Measurements from ENCODE around the gene LHX6. TPM values are rescaled to one million over a fixed set of nuclear protein-coding genes. Genes with fewer than 3 reads are reported as not detected.

The LHX6 gene
- total and polyA plus RNA-seq, 2 of the 8 experiments (the other 6 are each of a cell fraction or from before 2014, with no cell fraction given) = 0.92 to 1.2 TPM

GRCh38 chr9:122202111-122202510 is 26.6 kb downstream of the LHX6 start:
- H3K79me2 ChIP-seq (ENCODE audit: control insufficient read depth in 1 of 2, insufficient read depth in 2 of 2, low read length in 2 of 2) = no peaks in the 10 kb centered on the region
- no peak overlapping the region for H2BK12ac ChIP-seq (ENCODE audit: low read depth, low read length)
- peaks cover 0 to 14% (median 4%) of the 10 kb centered on the region in 4 experiments; a peak in 6 of 7 replicates for H3K4me1 ChIP-seq (replicated peaks in 1 of 4; ENCODE audit: control insufficient read depth in 3 of 4, insufficient read depth in 4 of 4, low read length in 3 of 4)
- TF ChIP-seq SAP30 (IDR thresholded peaks at IDR 0.05; ENCODE audit: insufficient read depth, insufficient replicate concordance, low read length) (no peak), EZH2 (IDR thresholded peaks at IDR 0.05; ENCODE audit: low read depth, low read length, severe bottlenecking) (no peak), CBX8 (IDR thresholded peaks at IDR 0.05; ENCODE audit: borderline replicate concordance, low read depth, low read length) (no peak)
- no peak overlapping the region for H4K91ac ChIP-seq (replicated peaks; ENCODE audit: insufficient read length, low read length)
- no peak overlapping the region for H2BK15ac ChIP-seq (ENCODE audit: low read length)
- H3K14ac ChIP-seq (ENCODE audit: insufficient read length) = no peak overlapping the region
- no peak overlapping the region for H2BK120ac ChIP-seq (replicated peaks; ENCODE audit: low read depth, low read length)
- DNase-seq (ENCODE audit: low read depth in 1 of 2, low spot score in 2 of 2) (no peak), FAIRE-seq (no peak)
- H3K36me3 ChIP-seq (ENCODE audit: control insufficient read depth in 2 of 4, insufficient read depth in 4 of 4, low read length in 3 of 4) = no peaks in the 10 kb centered on the region
- POLR2A ChIA-PET (ENCODE audit: partially characterized antibody) = interaction anchor here (1.6 kb wide), 1 partner anchor 24 kb away, joined by 5 read pairs; no protein-coding TSS in a partner anchor
- 83 to 100% methylated on average over 1 to 2 of the region's 3 CpGs for whole genome bisulfite sequencing, 2 experiments (ENCODE audit: extremely low coverage in 1 of 2, insufficient coverage in 1 of 2, insufficient read length in 1 of 2, insufficient replicate concordance in 2 of 2, low coverage in 1 of 2, low lambda C conversion rate in 2 of 2, missing lambda C conversion rate in 1 of 2)
- no peak overlapping the region for H2AFZ ChIP-seq (ENCODE audit: low read length)
- no peak overlapping the region for H2BK20ac ChIP-seq (ENCODE audit: low read length)
- no peak overlapping the region for H3K18ac ChIP-seq (ENCODE audit: extremely low read depth, low read length)
- no peak overlapping the region for H4K8ac ChIP-seq (ENCODE audit: extremely low read depth, insufficient read depth, low read length)
- no peak overlapping the region for H2AK5ac ChIP-seq (ENCODE audit: low read depth, low read length)
- no peak overlapping the region for H2BK5ac ChIP-seq (ENCODE audit: low read depth, low read length)
- no peak overlapping the region for H3K27ac ChIP-seq (ENCODE audit: low read depth, low read length)
- no peak overlapping the region for H3K4me3 ChIP-seq (ENCODE audit: extremely low read depth in 1 of 4, insufficient read depth in 2 of 4, low read depth in 3 of 4, low read length in 4 of 4)
- H3K9ac ChIP-seq (replicated peaks in 1 of 4; ENCODE audit: extremely low read depth in 1 of 4, low read depth in 3 of 4, low read length in 3 of 4) = no peak overlapping the region
- H4K20me1 ChIP-seq (replicated peaks in 1 of 2; ENCODE audit: control insufficient read depth in 1 of 2, insufficient read depth in 2 of 2, low read length in 2 of 2) = no peaks in the 10 kb centered on the region
- no peak overlapping the region for H3K4me2 ChIP-seq (ENCODE audit: insufficient read depth in 1 of 2, low read depth in 2 of 2, low read length in 2 of 2)
- no peaks in the 10 kb centered on the region for H3K79me1 ChIP-seq (ENCODE audit: low read depth, low read length)
- H3K4ac ChIP-seq (replicated peaks; ENCODE audit: insufficient read length, low read depth, low read length) = no peak overlapping the region
- no peaks in the 10 kb centered on the region for H3K9me3 ChIP-seq (ENCODE audit: insufficient read depth in 2 of 2, low read depth in 1 of 2, low read length in 1 of 2)
- no peaks in the 10 kb centered on the region for H3K23me2 ChIP-seq (ENCODE audit: low read depth, low read length)
- no peak overlapping the region for H3K23ac ChIP-seq (ENCODE audit: insufficient read length)
- no peaks in the 10 kb centered on the region; a peak in 2 of 7 replicates for H3K27me3 ChIP-seq (replicated peaks in 1 of 4; ENCODE audit: control insufficient read depth in 3 of 4, extremely low read depth in 1 of 4, insufficient read depth in 3 of 4, low read length in 3 of 4)
- no peak overlapping the region for H4K5ac ChIP-seq (ENCODE audit: insufficient read length, low read depth, low read length)
- H3K56ac ChIP-seq (replicated peaks; ENCODE audit: insufficient read length, low read depth, low read length) = no peak overlapping the region
- CTCF ChIA-PET (ENCODE audit: partially characterized antibody) = interaction anchor here (0.5 to 2.9 kb wide), 9 partner anchors 15 to 264 kb away, joined by 3 to 8 read pairs (median 4); partner anchors contain the start of gene NDUFA8
